ENCODE measurements around the gene WNK1. TPM values are rescaled to one million over a fixed set of nuclear protein-coding genes. Genes with fewer than 3 reads are reported as not detected.
A peak's percentile ranks its signal among the peaks of the same experiment; 100 is the strongest.
"Not testable (repeated sequence)": the region's sequence is repeated elsewhere in the genome, so short reads cannot be mapped to it uniquely, and the experiment has no call there.

Gene WNK1
- total RNA-seq, 1 donor from 2014 or later = 248 TPM

GRCh38 chr12:788288-788687 lies 35.9 kb downstream of the WNK1 start:
- Mint-ChIP-seq H3K27ac (peak overlapping the region; percentile 90), H3K36me3 (ENCODE audit: insufficient read depth) (peaks cover 2% of the 10 kb centered on the region), H3K27me3 (no peaks in the 10 kb centered on the region), H3K4me3 (ENCODE audit: low read depth) (no peak overlapping the region), H3K9me3 (ENCODE audit: low read depth) (no peaks in the 10 kb centered on the region), H3K4me1 (ENCODE audit: low read depth) (peaks cover 7% of the 10 kb centered on the region)
- no peak for TF ChIP-seq CTCF (IDR thresholded peaks at IDR 0.05; ENCODE audit: unreplicated experiment)
- no peak for DNase-seq (ENCODE audit: low spot score, unreplicated experiment)

GRCh38 chr12:788762-789161 lies 36.4 kb downstream of the WNK1 start:
- H3K36me3 Mint-ChIP-seq (ENCODE audit: insufficient read depth); H3K9me3 Mint-ChIP-seq (ENCODE audit: low read depth); H3K4me1 Mint-ChIP-seq (ENCODE audit: low read depth); H3K27me3 Mint-ChIP-seq; DNase-seq (ENCODE audit: low spot score, unreplicated experiment); H3K4me3 Mint-ChIP-seq (ENCODE audit: low read depth): not testable (repeated sequence)
- peak overlapping the region; percentile 90 for H3K27ac Mint-ChIP-seq

GRCh38 chr12:789852-790563 lies 37.6 kb downstream of the WNK1 start:
- no peaks in the 10 kb centered on the region for H3K9me3 Mint-ChIP-seq (ENCODE audit: low read depth)
- H3K4me3 Mint-ChIP-seq (ENCODE audit: low read depth) = no peak overlapping the region
- peak overlapping the region; percentile 69 for H3K27ac Mint-ChIP-seq

GRCh38 chr12:790608-791007 lies 38.2 kb downstream of the WNK1 start:
- no peak for TF ChIP-seq CTCF (IDR thresholded peaks at IDR 0.05; ENCODE audit: unreplicated experiment)
- Mint-ChIP-seq H3K27ac (peak overlapping the region; percentile 8), H3K4me1 (ENCODE audit: low read depth) (peaks cover 7% of the 10 kb centered on the region), H3K9me3 (ENCODE audit: low read depth) (no peaks in the 10 kb centered on the region), H3K27me3 (no peaks in the 10 kb centered on the region), H3K4me3 (ENCODE audit: low read depth) (no peak overlapping the region), H3K36me3 (ENCODE audit: insufficient read depth) (peaks cover 4% of the 10 kb centered on the region)
- DNase-seq (ENCODE audit: low spot score, unreplicated experiment) = no peak

More at GRCh38 chr12:789852-790563, 37.6 kb downstream of the WNK1 start:
- Mint-ChIP-seq H3K27me3 (no peaks in the 10 kb centered on the region), H3K4me1 (ENCODE audit: low read depth) (peaks cover 7% of the 10 kb centered on the region), H3K36me3 (ENCODE audit: insufficient read depth) (peaks cover 4% of the 10 kb centered on the region)
- DNase-seq (ENCODE audit: low spot score, unreplicated experiment) = no peak
- TF ChIP-seq CTCF (IDR thresholded peaks at IDR 0.05; ENCODE audit: unreplicated experiment) = no peak

- peaks cover 7% of the 10 kb centered on the region for H3K4me1 Mint-ChIP-seq (ENCODE audit: low read depth)
- TF ChIP-seq CTCF (IDR thresholded peaks at IDR 0.05; ENCODE audit: unreplicated experiment) = no peak
- H3K4me3 Mint-ChIP-seq (ENCODE audit: low read depth) = no peak overlapping the region
- DNase-seq (ENCODE audit: low spot score, unreplicated experiment) = no peak
- H3K27ac Mint-ChIP-seq = no peak overlapping the region
- H3K27me3 Mint-ChIP-seq = no peaks in the 10 kb centered on the region
- H3K9me3 Mint-ChIP-seq (ENCODE audit: low read depth) = no peaks in the 10 kb centered on the region
- peaks cover 4% of the 10 kb centered on the region for H3K36me3 Mint-ChIP-seq (ENCODE audit: insufficient read depth)
Measured at GRCh38 chr12:793037-793436, 40.7 kb downstream of the WNK1 start.

GRCh38 chr12:793711-794110 lies 41.3 kb downstream of the WNK1 start:
- Mint-ChIP-seq H3K27ac (no peak overlapping the region), H3K4me1 (ENCODE audit: low read depth) (peaks cover 5% of the 10 kb centered on the region), H3K27me3 (no peaks in the 10 kb centered on the region), H3K9me3 (ENCODE audit: low read depth) (no peaks in the 10 kb centered on the region), H3K4me3 (ENCODE audit: low read depth) (no peak overlapping the region), H3K36me3 (ENCODE audit: insufficient read depth) (peaks cover 4% of the 10 kb centered on the region)
- TF ChIP-seq CTCF (IDR thresholded peaks at IDR 0.05; ENCODE audit: unreplicated experiment) = no peak
- DNase-seq (ENCODE audit: low spot score, unreplicated experiment) = no peak

All from progenitor cell of endocrine pancreas (in vitro differentiated cells).